Measurements from ENCODE around the gene P2RY14. TPM values are rescaled to one million over a fixed set of nuclear protein-coding genes. Genes with fewer than 3 reads are reported as not detected.
"Not testable (repeated sequence)": the region's sequence is repeated elsewhere in the genome, so short reads cannot be mapped to it uniquely, and the experiment has no call there.

P2RY14 gene
- total RNA-seq, 1 experiment from 2014 or later, result not detected

DNA sequence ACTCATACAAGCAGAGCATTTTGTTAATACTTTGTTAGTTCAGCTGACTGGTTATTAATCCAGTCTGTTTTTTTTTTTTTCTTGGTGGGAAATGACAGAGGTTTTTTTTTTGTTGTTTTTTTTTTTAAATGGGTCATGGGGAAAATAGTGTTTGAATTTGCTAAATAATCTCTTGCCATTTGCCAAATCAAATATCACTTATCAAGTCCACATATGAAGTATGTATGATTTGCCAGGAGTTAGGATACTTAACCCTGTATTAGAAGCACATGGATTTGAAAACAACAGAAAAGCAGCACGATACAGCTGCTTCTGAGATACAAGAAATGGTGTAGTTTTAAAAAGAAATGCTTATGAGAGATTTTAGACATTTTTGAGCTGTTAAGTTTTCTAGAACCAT lies 21.6 kb downstream of the P2RY14 start:
- ChIA-PET POLR2A (ENCODE audit: unreplicated experiment) (no interaction called here), CTCF (no interaction called here)
- no peaks in the 10 kb centered on the region for H4K20me1 ChIP-seq (ENCODE audit: insufficient read depth)
- DNase-seq, result no peak
- no peak overlapping the region for H3K27ac ChIP-seq
- H3F3A ChIP-seq (ENCODE audit: insufficient read depth, low read depth), result no peaks in the 10 kb centered on the region
- no peak overlapping the region for H3K4me2 ChIP-seq
- H3K9me3 ChIP-seq (ENCODE audit: insufficient read depth, low read depth), result no peaks in the 10 kb centered on the region
- BruUV-seq (replicated peaks), result no TSS peak
- H3K36me3 ChIP-seq (ENCODE audit: low read depth), result no peaks in the 10 kb centered on the region
- H2AFZ ChIP-seq, result no peak overlapping the region
- H3K9me2 ChIP-seq (ENCODE audit: insufficient read depth), result no peaks in the 10 kb centered on the region
- H3K4me1 ChIP-seq (replicated peaks; ENCODE audit: insufficient read depth), result no peaks in the 10 kb centered on the region
- TF ChIP-seq EZH2 (IDR thresholded peaks at IDR 0.05; ENCODE audit: low read depth), result no peak
- TF ChIP-seq, protein P1, sequence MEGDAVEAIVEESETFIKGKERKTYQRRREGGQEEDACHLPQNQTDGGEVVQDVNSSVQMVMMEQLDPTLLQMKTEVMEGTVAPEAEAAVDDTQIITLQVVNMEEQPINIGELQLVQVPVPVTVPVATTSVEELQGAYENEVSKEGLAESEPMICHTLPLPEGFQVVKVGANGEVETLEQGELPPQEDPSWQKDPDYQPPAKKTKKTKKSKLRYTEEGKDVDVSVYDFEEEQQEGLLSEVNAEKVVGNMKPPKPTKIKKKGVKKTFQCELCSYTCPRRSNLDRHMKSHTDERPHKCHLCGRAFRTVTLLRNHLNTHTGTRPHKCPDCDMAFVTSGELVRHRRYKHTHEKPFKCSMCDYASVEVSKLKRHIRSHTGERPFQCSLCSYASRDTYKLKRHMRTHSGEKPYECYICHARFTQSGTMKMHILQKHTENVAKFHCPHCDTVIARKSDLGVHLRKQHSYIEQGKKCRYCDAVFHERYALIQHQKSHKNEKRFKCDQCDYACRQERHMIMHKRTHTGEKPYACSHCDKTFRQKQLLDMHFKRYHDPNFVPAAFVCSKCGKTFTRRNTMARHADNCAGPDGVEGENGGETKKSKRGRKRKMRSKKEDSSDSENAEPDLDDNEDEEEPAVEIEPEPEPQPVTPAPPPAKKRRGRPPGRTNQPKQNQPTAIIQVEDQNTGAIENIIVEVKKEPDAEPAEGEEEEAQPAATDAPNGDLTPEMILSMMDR (conservative IDR thresholded peaks at IDR 0.05), result no peak
- H3K27me3 ChIP-seq (ENCODE audit: insufficient read depth, low read depth), result no peaks in the 10 kb centered on the region
- H3K79me2 ChIP-seq (ENCODE audit: low read depth), result no peaks in the 10 kb centered on the region
- intact Hi-C loops (cut with micrococcal nuclease; ENCODE audit: unreplicated experiment), result no loop called here
- H3K4me3 ChIP-seq, result no peak overlapping the region

DNA sequence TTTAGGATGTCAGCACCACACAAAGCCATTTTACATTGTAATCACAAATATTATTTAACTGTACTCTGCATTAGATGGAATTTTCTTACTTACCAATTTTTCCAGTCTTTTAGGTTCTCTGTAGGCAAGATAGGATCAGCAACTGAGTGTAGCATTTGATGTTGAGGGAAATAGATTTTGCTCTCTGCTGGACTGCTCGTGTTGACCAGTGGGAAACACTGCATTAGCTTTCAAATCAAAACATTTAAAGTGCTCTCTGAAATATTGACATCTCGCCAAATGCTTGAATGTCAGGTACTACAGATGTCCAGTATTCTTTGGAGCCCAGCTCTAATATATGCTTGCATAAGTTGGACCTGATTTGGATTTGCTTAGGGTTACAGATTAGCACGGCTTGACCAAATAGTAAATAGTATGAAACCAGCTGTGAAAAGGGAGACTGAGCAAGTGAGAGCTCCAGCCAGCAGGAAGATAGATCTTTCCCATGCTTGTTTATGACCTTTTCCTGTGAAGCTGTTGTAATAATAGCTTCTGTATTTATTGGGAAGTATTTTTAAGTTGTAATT lies 29.5 kb downstream of the P2RY14 start:
- Histone ChIP-seq H2AFZ (no peak overlapping the region), H3K36me3 (ENCODE audit: low read depth) (no peaks in the 10 kb centered on the region), H3K4me1 (replicated peaks; ENCODE audit: insufficient read depth) (no peaks in the 10 kb centered on the region), H3K4me2 (no peak overlapping the region), H4K20me1 (ENCODE audit: insufficient read depth) (no peaks in the 10 kb centered on the region), H3K4me3 (no peak overlapping the region), H3K9me2 (ENCODE audit: insufficient read depth) (no peaks in the 10 kb centered on the region), H3K9me3 (ENCODE audit: insufficient read depth, low read depth) (no peaks in the 10 kb centered on the region), H3K27me3 (ENCODE audit: insufficient read depth, low read depth) (no peaks in the 10 kb centered on the region), H3F3A (ENCODE audit: insufficient read depth, low read depth) (no peaks in the 10 kb centered on the region), H3K27ac (no peak overlapping the region), H3K79me2 (ENCODE audit: low read depth) (no peaks in the 10 kb centered on the region)
- intact Hi-C loops (cut with micrococcal nuclease; ENCODE audit: unreplicated experiment), result no loop called here
- ChIA-PET CTCF (interaction anchor here (0.7 kb wide), 1 partner anchor 1255 kb away, joined by 3 read pairs; no protein-coding TSS in a partner anchor), POLR2A (ENCODE audit: unreplicated experiment) (no interaction called here)
- BruUV-seq (replicated peaks), result no TSS peak
- DNase-seq, result no peak
- TF ChIP-seq EZH2 (IDR thresholded peaks at IDR 0.05; ENCODE audit: low read depth), result no peak
- TF ChIP-seq, protein P1 (conservative IDR thresholded peaks at IDR 0.05), result no peak

DNA sequence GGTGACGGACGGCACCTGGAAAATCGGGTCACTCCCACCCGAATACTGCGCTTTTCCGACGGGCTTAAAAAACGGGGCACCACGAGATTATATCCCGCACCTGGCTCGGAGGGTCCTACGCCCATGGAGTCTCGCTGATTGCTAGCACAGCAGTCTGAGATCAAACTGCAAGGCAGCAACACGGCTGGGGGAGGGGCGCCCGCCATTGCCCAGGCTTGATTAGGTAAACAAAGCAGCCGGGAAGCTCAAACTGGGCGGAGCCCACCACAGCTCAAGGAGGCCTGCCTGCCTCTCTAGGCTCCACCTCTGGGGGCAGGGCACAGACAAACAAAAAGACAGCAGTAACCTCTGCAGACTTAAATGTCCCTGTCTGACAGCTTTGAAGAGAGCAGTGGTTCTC lies 36.3 kb downstream of the P2RY14 start:
- DNase-seq; H3F3A ChIP-seq (ENCODE audit: insufficient read depth, low read depth); H3K27me3 ChIP-seq (ENCODE audit: insufficient read depth, low read depth); H3K4me2 ChIP-seq; H4K20me1 ChIP-seq (ENCODE audit: insufficient read depth); BruUV-seq (replicated peaks); H3K4me1 ChIP-seq (replicated peaks; ENCODE audit: insufficient read depth); H3K36me3 ChIP-seq (ENCODE audit: low read depth); H3K79me2 ChIP-seq (ENCODE audit: low read depth); H3K4me3 ChIP-seq; intact Hi-C loops (cut with micrococcal nuclease; ENCODE audit: unreplicated experiment); H3K27ac ChIP-seq; H2AFZ ChIP-seq; CTCF ChIA-PET; POLR2A ChIA-PET (ENCODE audit: unreplicated experiment); H3K9me2 ChIP-seq (ENCODE audit: insufficient read depth); H3K9me3 ChIP-seq (ENCODE audit: insufficient read depth, low read depth): not testable (repeated sequence)

DNA sequence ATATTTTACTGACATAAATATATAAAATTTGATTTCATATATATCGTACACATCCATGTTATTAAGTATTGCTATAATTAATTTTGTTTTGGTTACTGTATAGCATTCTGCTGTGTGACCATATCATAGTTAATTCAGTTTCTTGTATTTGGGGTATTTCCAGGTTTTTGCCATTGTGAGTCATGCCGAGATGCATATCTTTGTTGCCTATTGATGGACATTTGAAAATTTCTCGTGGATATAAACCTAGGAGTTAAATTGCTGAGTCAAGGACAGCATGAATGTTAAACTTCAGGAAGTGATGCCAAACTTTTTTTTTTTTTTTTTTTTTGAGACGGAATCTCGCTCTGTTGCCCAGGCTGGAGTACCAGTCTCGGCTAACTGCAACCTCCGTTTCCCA lies 41.6 kb downstream of the P2RY14 start:
- no TSS peak for BruUV-seq (replicated peaks)
- no peaks in the 10 kb centered on the region for H3K9me3 ChIP-seq (ENCODE audit: insufficient read depth, low read depth)
- DNase-seq, result no peak
- H3K27ac ChIP-seq, result no peak overlapping the region
- intact Hi-C loops (cut with micrococcal nuclease; ENCODE audit: unreplicated experiment), result no loop called here
- no peak overlapping the region for H3K4me2 ChIP-seq
- H3K9me2 ChIP-seq (ENCODE audit: insufficient read depth), result no peaks in the 10 kb centered on the region
- no peaks in the 10 kb centered on the region for H3F3A ChIP-seq (ENCODE audit: insufficient read depth, low read depth)
- H3K79me2 ChIP-seq (ENCODE audit: low read depth), result no peaks in the 10 kb centered on the region
- TF ChIP-seq, protein P1 (conservative IDR thresholded peaks at IDR 0.05), result no peak
- no peak for TF ChIP-seq EZH2 (IDR thresholded peaks at IDR 0.05; ENCODE audit: low read depth)
- no peak overlapping the region for H2AFZ ChIP-seq
- no peaks in the 10 kb centered on the region for H3K27me3 ChIP-seq (ENCODE audit: insufficient read depth, low read depth)
- no peak overlapping the region for H3K4me3 ChIP-seq
- ChIA-PET CTCF (no interaction called here), POLR2A (ENCODE audit: unreplicated experiment) (no interaction called here)
- no peaks in the 10 kb centered on the region for H4K20me1 ChIP-seq (ENCODE audit: insufficient read depth)
- no peaks in the 10 kb centered on the region for H3K36me3 ChIP-seq (ENCODE audit: low read depth)
- no peaks in the 10 kb centered on the region for H3K4me1 ChIP-seq (replicated peaks; ENCODE audit: insufficient read depth)

All from PC-9 (cell line).